Measurements from ENCODE around the gene INPP5A.

The INPP5A gene

GRCh38 chr10:132784866-132785722 is 247.5 kb downstream of the INPP5A start:
- Mint-ChIP-seq H3K4me3 (no peak overlapping the region), H3K36me3 (ENCODE audit: low read depth) (peaks cover 25% of the 10 kb centered on the region), H3K9me3 (no peaks in the 10 kb centered on the region), H3K27me3 (ENCODE audit: low read depth) (peaks cover 80% of the 10 kb centered on the region), H3K4me1 (peaks cover 5% of the 10 kb centered on the region), H3K27ac (no peak overlapping the region)
- no peak for TF ChIP-seq CTCF (IDR thresholded peaks at IDR 0.05; ENCODE audit: unreplicated experiment in 3 of 3)

DNA sequence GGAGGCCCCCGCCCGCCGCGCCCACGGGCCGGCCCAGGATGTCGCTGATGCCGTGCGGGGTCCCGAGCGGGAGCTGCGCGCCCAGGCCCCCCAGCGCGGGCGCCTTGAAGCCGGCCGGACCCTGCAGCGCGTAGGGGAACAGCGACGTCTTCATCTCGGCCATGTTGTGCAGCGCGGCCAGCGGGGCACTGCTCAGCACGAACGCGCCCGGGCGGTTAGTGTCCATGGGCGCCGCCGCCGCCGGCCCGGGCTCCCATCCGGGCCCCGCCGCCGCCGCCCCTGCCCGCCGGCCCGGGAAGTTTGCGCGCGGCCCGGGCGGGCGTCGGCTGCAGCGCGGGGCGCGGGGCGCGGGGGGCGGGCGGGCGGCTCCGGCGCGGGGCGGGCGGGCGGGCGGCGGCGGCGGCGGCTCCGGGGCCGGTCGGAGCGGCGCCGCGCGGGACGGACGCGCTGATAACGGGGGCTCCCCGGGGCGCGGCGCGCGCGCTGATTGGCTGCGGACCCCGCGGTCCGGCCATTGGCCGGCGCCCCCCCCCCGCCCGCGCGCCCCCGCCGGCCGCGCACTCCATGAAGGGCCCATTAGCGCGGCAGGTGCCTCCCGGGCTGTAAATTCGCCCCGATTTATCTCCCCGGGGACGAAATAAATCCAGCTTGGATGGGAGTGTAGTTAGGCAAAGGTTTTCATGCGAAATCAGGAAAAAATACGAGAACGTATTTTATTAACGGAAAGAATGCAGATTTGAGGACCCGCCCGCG is 248.3 kb downstream of the INPP5A start, which contains the start of gene NKX6-2:
NKX6-2 (minus strand) TSS at position 425 of the 753 bp plus-strand sequence; CDS start at position 226, 199 bp downstream.
- no peaks in the 10 kb centered on the region for H3K9me3 Mint-ChIP-seq
- H3K27me3 Mint-ChIP-seq (ENCODE audit: low read depth), result peaks cover 80% of the 10 kb centered on the region
- H3K27ac Mint-ChIP-seq, result no peak within 1 kb of the TSS
- peaks cover 22% of the 10 kb centered on the region for H3K36me3 Mint-ChIP-seq (ENCODE audit: low read depth)
- H3K4me3 Mint-ChIP-seq, result no peak within 1 kb of the TSS
- no peak for TF ChIP-seq CTCF (IDR thresholded peaks at IDR 0.05; ENCODE audit: unreplicated experiment in 3 of 3)
- peaks cover 5% of the 10 kb centered on the region for H3K4me1 Mint-ChIP-seq

GRCh38 chr10:132786476-132786883 is 248.9 kb downstream of the INPP5A start:
- no peak for TF ChIP-seq CTCF (IDR thresholded peaks at IDR 0.05; ENCODE audit: unreplicated experiment in 3 of 3)
- Mint-ChIP-seq H3K27ac (no peak overlapping the region), H3K36me3 (ENCODE audit: low read depth) (peaks cover 18% of the 10 kb centered on the region), H3K4me1 (peaks cover 5% of the 10 kb centered on the region), H3K9me3 (no peaks in the 10 kb centered on the region), H3K4me3 (no peak overlapping the region), H3K27me3 (ENCODE audit: low read depth) (peaks cover 81% of the 10 kb centered on the region)

- H3K36me3 Mint-ChIP-seq (ENCODE audit: low read depth), result peaks cover 14% of the 10 kb centered on the region
- H3K27me3 Mint-ChIP-seq (ENCODE audit: low read depth), result peaks cover 80% of the 10 kb centered on the region
- H3K4me3 Mint-ChIP-seq, result no peak overlapping the region
- H3K9me3 Mint-ChIP-seq, result no peaks in the 10 kb centered on the region
- no peak overlapping the region for H3K27ac Mint-ChIP-seq
- TF ChIP-seq CTCF (IDR thresholded peaks at IDR 0.05; ENCODE audit: unreplicated experiment in 3 of 3), result no peak
- H3K4me1 Mint-ChIP-seq, result peaks cover 5% of the 10 kb centered on the region
These were observed 249.4 kb downstream of the INPP5A start for GRCh38 chr10:132786884-132787494.

- Mint-ChIP-seq H3K9me3 (no peaks in the 10 kb centered on the region), H3K27me3 (ENCODE audit: low read depth) (peaks cover 77% of the 10 kb centered on the region), H3K36me3 (ENCODE audit: low read depth) (peaks cover 11% of the 10 kb centered on the region), H3K4me3 (no peak overlapping the region), H3K27ac (no peak overlapping the region), H3K4me1 (peaks cover 5% of the 10 kb centered on the region)
- no peak for TF ChIP-seq CTCF (IDR thresholded peaks at IDR 0.05; ENCODE audit: unreplicated experiment in 3 of 3)
These were observed 250.1 kb downstream of the INPP5A start for GRCh38 chr10:132787495-132788179.

Data from nephron (organoid).